Activated naive CD8-positive, alpha-beta T cell treated with anti-CD3 and anti-CD28 coated beads for 36 hours (primary cell): ENCODE measurements around the gene CSMD2. TPM values are rescaled to one million over a fixed set of nuclear protein-coding genes. Genes with fewer than 3 reads are reported as not detected.

Experiments used
- DNase-seq: peaks from one replicate; pipeline ENCODE4 v3.0.0; 2021
- H3K27ac Mint-ChIP-seq: one replicate; pipeline ENCODE4 v1.8.0; 2022; ENCODE audit warnings: mild to moderate bottlenecking, moderate library complexity, mixed read lengths
- H3K27me3 Mint-ChIP-seq: one replicate; pipeline ENCODE4 v1.8.0; 2022; ENCODE audit warnings: mild to moderate bottlenecking, mixed read lengths
- H3K36me3 Mint-ChIP-seq: one replicate; pipeline ENCODE4 v1.8.0; 2021; ENCODE audit warnings: mild to moderate bottlenecking, mixed read lengths
- H3K4me1 Mint-ChIP-seq: one replicate; pipeline ENCODE4 v1.8.0; 2021; ENCODE audit warnings: mixed read lengths
- H3K4me3 Mint-ChIP-seq: one replicate; pipeline ENCODE4 v1.8.0; 2022; ENCODE audit warnings: mild to moderate bottlenecking, moderate library complexity, mixed read lengths
- H3K9me3 Mint-ChIP-seq: one replicate; pipeline ENCODE4 v1.8.0; 2022; ENCODE audit warnings: mixed read lengths
- total RNA-seq, 2 experiments: library from RNA; stranded (reverse); gene quantifications; one replicate each; pipeline ENCODE4 v1.2.3, GENCODE V29; 2021

Gene CSMD2
- total RNA-seq, 2 experiments from 2014 or later = not detected

DNA sequence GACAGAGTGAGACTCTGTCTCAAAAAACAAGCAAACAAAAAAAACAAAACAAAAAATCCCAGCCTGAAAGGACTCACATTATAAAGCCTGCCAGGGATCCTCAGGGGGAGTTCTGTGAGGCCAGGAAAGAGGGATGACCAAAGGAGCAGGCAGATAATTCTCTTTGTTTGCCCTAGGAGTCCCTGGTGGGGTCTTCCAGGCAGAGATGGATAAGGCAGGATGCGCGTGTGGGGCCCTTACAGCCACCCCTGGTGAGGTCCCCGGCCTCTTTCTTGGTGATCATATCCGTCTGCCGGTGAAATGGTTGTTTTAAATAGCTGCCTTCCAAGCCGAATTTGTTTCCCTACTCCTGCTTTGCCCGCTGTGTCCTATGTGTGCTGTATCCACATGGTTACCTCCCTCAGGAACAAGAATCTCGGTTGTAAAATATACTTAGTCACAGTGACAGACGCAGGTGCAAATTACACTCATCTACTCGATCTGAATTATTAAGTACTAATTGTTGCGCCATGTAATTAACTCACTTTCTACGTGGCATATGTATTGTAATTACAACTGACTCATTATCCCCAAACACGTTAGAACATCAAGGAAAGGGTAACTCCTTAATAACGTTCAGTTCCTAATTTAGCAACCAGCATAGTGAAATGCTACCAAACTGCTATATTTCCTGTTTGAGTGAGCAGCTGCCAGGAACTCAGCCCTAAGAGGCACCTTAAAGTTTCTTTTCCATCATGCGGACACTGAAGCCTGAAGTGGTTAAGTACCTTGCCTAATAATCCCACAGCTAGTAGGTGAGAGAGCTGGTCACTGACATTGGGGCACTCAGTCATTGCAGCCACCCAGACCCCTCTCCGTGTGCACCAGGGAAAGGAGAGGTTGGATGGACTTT, 586.2 kb downstream of the CSMD2 start:
- no peak for DNase-seq
- Mint-ChIP-seq H3K4me3 (no peak overlapping the region), H3K36me3 (no peaks in the 10 kb centered on the region), H3K27ac (no peak overlapping the region), H3K9me3 (no peaks in the 10 kb centered on the region), H3K4me1 (no peaks in the 10 kb centered on the region), H3K27me3 (peaks cover 27% of the 10 kb centered on the region)

DNA sequence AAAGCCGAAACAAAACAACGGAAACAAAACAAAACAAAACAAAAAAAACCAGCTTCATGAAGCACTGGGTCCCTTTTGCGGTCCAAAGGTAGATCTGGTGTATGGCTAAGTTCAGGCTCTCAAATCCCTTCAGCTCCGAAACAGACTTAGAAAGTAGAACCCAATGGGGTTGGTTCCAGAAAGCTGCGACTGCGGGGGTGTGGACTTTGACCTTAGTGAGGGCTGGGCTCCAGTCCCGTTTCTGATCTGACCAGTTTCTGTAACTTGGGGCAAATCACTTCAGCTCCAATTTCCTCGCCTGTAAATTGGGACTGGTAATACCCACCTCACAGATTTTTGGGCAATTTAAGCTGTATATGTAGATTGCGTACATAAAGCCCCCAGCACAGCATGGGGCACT, 587.4 kb downstream of the CSMD2 start:
- DNase-seq = no peak
- Mint-ChIP-seq H3K36me3 (no peaks in the 10 kb centered on the region), H3K27me3 (peaks cover 38% of the 10 kb centered on the region), H3K27ac (no peak overlapping the region), H3K4me3 (no peak overlapping the region), H3K4me1 (no peaks in the 10 kb centered on the region), H3K9me3 (no peaks in the 10 kb centered on the region)

DNA sequence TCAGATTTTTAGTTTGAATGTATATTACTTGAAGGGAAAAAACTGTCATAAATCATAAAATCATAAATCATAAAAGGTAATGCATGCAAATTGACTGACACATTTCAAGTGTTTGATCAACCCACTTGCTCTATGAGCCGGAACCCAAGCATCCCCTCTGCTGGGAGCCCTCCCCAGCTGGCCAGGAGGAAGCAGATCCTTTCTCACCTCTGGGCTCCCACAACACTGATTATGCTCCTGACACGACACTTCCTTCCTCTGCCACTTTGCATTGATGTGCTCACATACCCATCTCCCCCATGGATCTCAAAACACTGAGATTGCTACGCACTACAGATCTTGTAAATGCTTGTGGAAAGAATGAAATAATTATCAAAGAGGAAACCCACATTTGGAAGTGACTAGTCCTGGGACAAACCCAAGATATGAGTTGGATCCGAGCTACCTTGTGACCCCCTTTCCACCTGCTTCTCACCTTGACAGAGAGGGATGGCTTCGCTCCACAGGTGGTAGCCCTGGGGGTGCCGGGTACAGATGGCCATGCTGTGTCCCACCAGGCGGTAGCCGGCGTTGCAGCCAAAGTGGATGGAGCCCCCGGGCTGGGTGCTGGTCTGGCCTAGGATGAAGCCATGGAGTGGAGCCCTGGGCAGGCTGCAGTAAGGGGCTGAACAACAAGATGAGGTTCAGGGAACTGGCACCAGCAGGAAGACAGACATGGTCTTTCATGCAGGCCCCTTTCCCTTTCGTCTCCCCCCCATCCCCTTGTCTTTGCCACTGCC, 588.0 kb downstream of the CSMD2 start:
- Mint-ChIP-seq H3K27me3 (peaks cover 38% of the 10 kb centered on the region), H3K4me1 (no peaks in the 10 kb centered on the region), H3K36me3 (no peaks in the 10 kb centered on the region), H3K27ac (no peak overlapping the region), H3K4me3 (no peak overlapping the region), H3K9me3 (no peaks in the 10 kb centered on the region)
- no peak for DNase-seq

DNA sequence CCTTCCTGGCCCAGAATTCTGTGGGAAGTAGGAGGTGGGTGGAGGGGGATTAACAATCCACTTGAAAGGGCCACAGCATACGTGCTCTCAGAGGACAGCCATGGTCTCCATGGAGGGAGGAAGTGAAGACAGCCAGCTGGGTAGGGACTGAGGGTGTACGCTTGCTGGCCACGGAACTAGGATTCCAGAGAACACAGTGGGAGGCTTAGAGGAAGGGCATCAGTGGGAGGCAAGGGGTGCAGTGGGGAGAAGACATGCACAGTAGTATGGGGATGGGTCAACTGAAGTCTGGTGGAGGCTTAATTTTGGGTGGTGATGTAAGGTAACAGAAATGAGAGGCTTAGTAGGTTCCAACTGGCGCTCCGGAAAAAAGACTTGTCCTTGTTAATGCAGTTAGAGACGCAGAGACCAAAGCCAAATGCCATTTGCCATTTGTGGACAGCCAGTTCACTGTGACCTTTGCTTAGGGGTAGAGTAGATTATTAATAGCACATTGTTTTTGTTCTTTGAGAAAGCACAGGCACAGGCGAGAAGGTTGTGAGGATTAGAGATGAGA, 589.6 kb downstream of the CSMD2 start:
- peaks cover 33% of the 10 kb centered on the region for H3K27me3 Mint-ChIP-seq
- DNase-seq = no peak
- H3K4me3 Mint-ChIP-seq = no peak overlapping the region
- no peaks in the 10 kb centered on the region for H3K36me3 Mint-ChIP-seq
- no peak overlapping the region for H3K27ac Mint-ChIP-seq
- no peaks in the 10 kb centered on the region for H3K4me1 Mint-ChIP-seq
- H3K9me3 Mint-ChIP-seq = no peaks in the 10 kb centered on the region

DNA sequence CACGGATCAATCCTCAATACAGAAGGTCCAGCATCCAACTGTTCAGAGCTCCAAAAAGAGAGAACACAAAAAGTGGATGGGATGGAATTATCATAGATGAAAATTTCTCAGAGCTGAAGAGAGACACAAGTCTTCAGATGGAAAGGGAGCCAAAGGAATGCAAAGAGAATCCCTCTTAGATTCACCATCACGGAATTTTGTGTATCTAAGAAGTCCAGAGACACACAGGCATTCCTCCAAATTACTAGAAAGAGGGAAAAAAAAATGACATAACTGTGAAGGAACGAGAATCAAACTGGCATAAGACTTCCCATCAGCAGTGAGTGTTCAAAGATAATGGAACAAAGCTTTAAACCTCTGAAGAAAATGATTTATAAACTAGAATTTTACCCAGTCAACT, 591.4 kb downstream of the CSMD2 start:
- Mint-ChIP-seq H3K27me3 (peaks cover 31% of the 10 kb centered on the region), H3K4me3 (no peak overlapping the region), H3K36me3 (no peaks in the 10 kb centered on the region), H3K4me1 (no peaks in the 10 kb centered on the region), H3K27ac (no peak overlapping the region), H3K9me3 (no peaks in the 10 kb centered on the region)
- DNase-seq = no peak

DNA sequence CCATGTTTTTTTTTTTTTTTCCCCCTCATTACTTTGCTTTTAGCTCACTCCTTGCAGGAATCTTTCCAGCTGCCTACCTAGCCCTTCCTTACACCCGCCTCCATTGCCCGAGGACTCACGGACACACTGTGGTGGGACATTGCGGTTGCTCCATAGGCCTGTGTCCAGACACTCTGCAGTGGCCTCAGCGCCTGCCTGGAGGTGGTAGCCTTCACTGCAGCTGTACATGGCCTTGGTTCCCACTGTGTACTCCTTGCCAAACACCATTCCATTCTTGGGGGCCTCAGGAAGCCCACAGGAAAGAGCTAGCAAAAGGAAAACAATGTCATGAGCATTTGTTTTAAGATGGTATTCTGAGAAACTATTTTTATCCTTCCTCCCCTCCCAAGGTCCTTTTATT, 592.6 kb downstream of the CSMD2 start:
- no peak overlapping the region for H3K27ac Mint-ChIP-seq
- H3K27me3 Mint-ChIP-seq = peaks cover 25% of the 10 kb centered on the region
- no peaks in the 10 kb centered on the region for H3K9me3 Mint-ChIP-seq
- H3K36me3 Mint-ChIP-seq = no peaks in the 10 kb centered on the region
- no peaks in the 10 kb centered on the region for H3K4me1 Mint-ChIP-seq
- DNase-seq = no peak
- H3K4me3 Mint-ChIP-seq = no peak overlapping the region

DNA sequence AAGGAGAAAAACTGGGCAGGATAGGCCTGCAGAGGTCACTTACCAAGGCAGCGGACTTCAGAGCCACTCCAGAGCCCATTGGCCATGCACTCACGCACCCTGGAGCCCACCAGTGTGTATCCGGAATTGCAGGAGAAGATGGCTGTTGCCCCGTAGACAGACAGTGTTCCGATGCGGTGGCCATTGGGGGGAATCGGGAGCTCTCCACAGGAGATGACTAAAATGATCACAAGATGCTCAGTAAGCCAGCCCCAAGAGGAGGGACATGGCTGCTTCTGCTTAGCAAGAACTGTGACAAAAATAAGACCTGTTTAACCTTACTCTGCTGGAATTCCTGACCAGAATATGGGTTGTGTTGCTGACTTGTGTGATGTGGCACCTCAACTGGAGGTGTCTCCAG, 595.7 kb downstream of the CSMD2 start:
- no peak overlapping the region for H3K27ac Mint-ChIP-seq
- peaks cover 13% of the 10 kb centered on the region for H3K27me3 Mint-ChIP-seq

DNA sequence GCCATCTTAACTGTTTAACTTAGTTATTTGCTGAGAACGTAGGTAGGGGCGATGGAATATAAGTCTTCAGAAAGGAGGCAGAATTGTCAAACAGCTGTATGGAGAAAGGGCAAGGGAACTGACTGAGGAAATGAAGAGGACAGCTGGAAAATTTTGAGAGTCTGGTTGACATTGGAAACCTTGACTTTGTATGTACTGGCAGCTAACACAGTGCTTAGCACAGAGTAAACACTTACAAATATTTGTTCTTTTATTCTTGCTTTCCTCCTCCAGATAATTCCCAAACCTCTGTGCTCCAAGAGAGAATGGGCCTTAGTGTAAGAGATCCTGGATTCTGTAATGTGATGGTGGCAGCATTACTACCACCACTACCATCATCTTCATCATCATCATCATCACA, 601.3 kb downstream of the CSMD2 start:
- Mint-ChIP-seq H3K27me3 (peaks cover 3% of the 10 kb centered on the region), H3K4me1 (no peaks in the 10 kb centered on the region), H3K4me3 (no peak overlapping the region), H3K27ac (no peak overlapping the region), H3K36me3 (no peaks in the 10 kb centered on the region), H3K9me3 (no peaks in the 10 kb centered on the region)
- no peak for DNase-seq

More for the DNA sequence above, 595.7 kb downstream of the CSMD2 start:
- H3K9me3 Mint-ChIP-seq = no peaks in the 10 kb centered on the region
- no peaks in the 10 kb centered on the region for H3K4me1 Mint-ChIP-seq
- H3K36me3 Mint-ChIP-seq = no peaks in the 10 kb centered on the region
- H3K4me3 Mint-ChIP-seq = no peak overlapping the region
- DNase-seq = no peak

GRCh38 chr1:33562563-33562962, 602.5 kb downstream of the CSMD2 start:
- Mint-ChIP-seq H3K4me1 (no peaks in the 10 kb centered on the region), H3K36me3 (no peaks in the 10 kb centered on the region), H3K27me3 (peaks cover 3% of the 10 kb centered on the region), H3K27ac (no peak overlapping the region), H3K4me3 (no peak overlapping the region), H3K9me3 (no peaks in the 10 kb centered on the region)
- DNase-seq = no peak

- Mint-ChIP-seq H3K9me3 (no peaks in the 10 kb centered on the region), H3K4me3 (no peak overlapping the region)
These were observed 603.5 kb downstream of the CSMD2 start for GRCh38 chr1:33561576-33561975.

DNA sequence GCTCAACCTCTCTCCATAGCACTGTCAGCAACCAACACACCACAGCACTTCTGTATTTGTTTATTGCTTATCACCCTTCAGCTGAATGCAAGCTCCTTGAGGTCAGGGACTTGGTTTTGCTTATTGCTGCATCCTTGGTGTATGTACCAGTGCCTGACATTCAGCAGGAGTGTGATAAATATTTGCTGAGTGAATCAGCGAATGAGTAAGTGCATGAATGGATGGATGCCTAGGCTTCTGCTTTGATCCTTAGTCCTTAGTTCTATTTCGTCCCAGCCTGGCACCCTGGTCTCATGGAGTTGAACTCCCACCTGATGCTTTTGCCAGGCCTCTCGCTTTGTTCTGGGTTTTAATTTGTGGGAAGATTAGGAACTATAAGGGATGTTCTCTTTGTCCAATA, 604.4 kb downstream of the CSMD2 start:
- no peaks in the 10 kb centered on the region for H3K4me1 Mint-ChIP-seq
- H3K27me3 Mint-ChIP-seq = peaks cover 7% of the 10 kb centered on the region
- no peaks in the 10 kb centered on the region for H3K36me3 Mint-ChIP-seq
- no peak for DNase-seq
- no peak overlapping the region for H3K27ac Mint-ChIP-seq
- no peak overlapping the region for H3K4me3 Mint-ChIP-seq
- no peaks in the 10 kb centered on the region for H3K9me3 Mint-ChIP-seq

More at GRCh38 chr1:33561576-33561975, 603.5 kb downstream of the CSMD2 start:
- Mint-ChIP-seq H3K27ac (no peak overlapping the region), H3K4me1 (no peaks in the 10 kb centered on the region), H3K27me3 (peaks cover 7% of the 10 kb centered on the region), H3K36me3 (no peaks in the 10 kb centered on the region)
- no peak for DNase-seq

DNA sequence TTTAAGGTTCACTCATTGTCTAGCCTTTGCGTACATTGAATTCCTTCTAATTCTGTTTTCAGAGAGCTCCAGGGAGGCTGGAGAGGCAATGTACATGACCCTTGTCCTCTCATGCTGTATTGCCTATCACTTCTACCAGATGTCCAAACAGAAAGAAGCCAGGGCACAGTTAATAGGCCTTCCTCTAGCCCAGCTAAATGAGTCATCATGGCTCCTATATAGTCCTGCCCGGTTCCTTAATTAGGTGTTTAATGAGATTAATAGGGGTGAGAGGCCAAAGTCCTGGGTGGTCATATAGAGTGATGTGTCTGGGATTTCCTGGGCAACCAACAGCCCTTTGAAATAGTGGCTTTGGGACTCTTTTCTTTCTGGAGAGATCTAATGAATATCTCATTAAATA, 616.3 kb downstream of the CSMD2 start:
- no peak for DNase-seq
- Mint-ChIP-seq H3K27me3 (peaks cover 26% of the 10 kb centered on the region), H3K9me3 (peaks cover 9% of the 10 kb centered on the region), H3K36me3 (no peaks in the 10 kb centered on the region), H3K27ac (no peak overlapping the region), H3K4me3 (no peak overlapping the region), H3K4me1 (no peaks in the 10 kb centered on the region)

DNA sequence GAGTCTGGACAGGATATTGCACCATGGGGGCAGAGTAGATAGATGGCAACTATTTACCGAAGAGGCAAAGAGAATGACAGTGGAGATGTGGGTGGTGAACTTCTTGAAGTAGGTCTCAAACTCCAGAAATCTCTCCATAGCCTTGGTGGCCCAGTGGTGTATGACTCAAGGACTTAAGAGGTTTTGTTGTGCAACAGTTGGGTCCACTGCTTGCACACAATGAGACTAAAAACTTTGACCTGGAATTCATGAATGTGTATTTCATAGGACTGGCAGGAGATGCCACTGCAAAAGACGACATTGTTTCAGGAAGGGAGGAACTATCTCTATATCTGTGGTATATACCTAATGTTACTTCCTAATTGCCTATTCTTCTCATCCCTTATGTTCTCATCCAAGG, 616.7 kb downstream of the CSMD2 start:
- H3K4me3 Mint-ChIP-seq = no peak overlapping the region
- peaks cover 26% of the 10 kb centered on the region for H3K27me3 Mint-ChIP-seq

DNA sequence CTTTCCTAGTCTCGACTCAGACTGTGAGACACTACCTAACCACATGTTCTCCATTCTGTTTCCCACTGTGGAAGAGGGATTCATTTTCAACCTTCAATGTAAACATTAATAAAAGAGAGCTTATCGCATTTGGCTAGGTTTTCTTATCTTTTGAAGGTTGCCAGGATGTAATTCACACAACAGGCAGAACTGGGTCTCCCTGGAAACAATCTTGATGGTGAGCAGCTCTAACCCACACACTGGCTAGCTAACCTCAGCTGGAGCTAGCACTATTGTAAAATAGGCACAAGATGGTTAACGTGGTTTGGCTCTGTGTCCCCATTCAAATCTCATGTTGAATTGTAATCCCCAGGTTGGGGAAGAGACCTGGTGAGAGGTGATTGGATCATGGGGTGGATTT, 617.5 kb downstream of the CSMD2 start:
- H3K4me3 Mint-ChIP-seq = no peak overlapping the region
- H3K36me3 Mint-ChIP-seq = no peaks in the 10 kb centered on the region
- no peaks in the 10 kb centered on the region for H3K4me1 Mint-ChIP-seq
- peaks cover 26% of the 10 kb centered on the region for H3K27me3 Mint-ChIP-seq
- no peak for DNase-seq
- peaks cover 9% of the 10 kb centered on the region for H3K9me3 Mint-ChIP-seq
- no peak overlapping the region for H3K27ac Mint-ChIP-seq

More for the DNA sequence above, 616.7 kb downstream of the CSMD2 start:
- H3K36me3 Mint-ChIP-seq = no peaks in the 10 kb centered on the region
- no peak overlapping the region for H3K27ac Mint-ChIP-seq
- H3K4me1 Mint-ChIP-seq = no peaks in the 10 kb centered on the region
- peaks cover 9% of the 10 kb centered on the region for H3K9me3 Mint-ChIP-seq
- DNase-seq = no peak

DNA sequence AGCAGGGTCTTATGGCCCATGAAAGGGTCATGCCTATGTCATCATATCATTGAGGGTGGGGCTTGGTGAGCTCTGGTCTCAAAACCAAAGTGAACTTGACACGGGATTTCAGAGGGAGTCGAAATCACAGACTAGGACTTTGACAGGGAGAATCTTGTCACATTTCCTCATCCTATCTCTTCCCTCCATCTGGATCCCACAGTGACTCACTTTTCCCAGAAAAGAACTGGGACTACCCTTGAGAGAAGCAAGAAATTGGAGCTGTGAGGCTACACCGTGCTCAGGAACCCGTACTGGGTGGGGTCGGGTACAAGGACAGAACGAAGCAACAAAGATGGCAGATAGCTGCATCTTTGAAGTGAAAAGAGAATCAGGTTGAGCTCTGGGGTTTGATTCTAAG, 623.1 kb downstream of the CSMD2 start:
- H3K27me3 Mint-ChIP-seq = peaks cover 8% of the 10 kb centered on the region
- H3K36me3 Mint-ChIP-seq = no peaks in the 10 kb centered on the region
- H3K27ac Mint-ChIP-seq = no peak overlapping the region
- no peak for DNase-seq
- H3K4me1 Mint-ChIP-seq = peaks cover 3% of the 10 kb centered on the region
- no peak overlapping the region for H3K4me3 Mint-ChIP-seq
- H3K9me3 Mint-ChIP-seq = no peaks in the 10 kb centered on the region
